Dermis microvascular lymphatic vessel endothelial cell (primary cell): ENCODE data around the gene SH3D21. TPM values are rescaled to one million over a fixed set of nuclear protein-coding genes. Genes with fewer than 3 reads are reported as not detected.
A peak's percentile ranks its signal among the peaks of the same experiment; 100 is the strongest.

Experiments used
- DNase-seq, 2 donors: peaks; one replicate each; pipeline versions ENCODE4 v3.0.0 to v3.0.0-alpha.2; 2010; ENCODE audit warnings: low read depth in 2 of 2
- total RNA-seq: library from RNA; depleted of rRNA; stranded (reverse); fragments of >200 nt; gene quantifications from 2 replicates; pipeline ENCODE4 v1.2.1, GENCODE V29; 2014

Gene SH3D21
- 0.51 and 0.63 TPM in 2 replicates for total RNA-seq

GRCh38 chr1:36306210-36306901, at the start of gene SH3D21:
SH3D21 (plus strand) TSS chr1:36306368; CDS start chr1:36306421, 53 bp downstream.
- peak in 1 of 2 donors; percentile 22 for DNase-seq

GRCh38 chr1:36256558-36257374, 49.4 kb upstream of the SH3D21 start:
- peak in 1 of 2 donors; percentile 23 for DNase-seq

GRCh38 chr1:36257375-36257767, 48.8 kb upstream of the SH3D21 start:
- no peak for DNase-seq

GRCh38 chr1:36258960-36259344, 47.2 kb upstream of the SH3D21 start:
- DNase-seq, result no peak

- DNase-seq, result no peak
These were observed 37.2 kb upstream of the SH3D21 start for GRCh38 chr1:36268981-36269380.

GRCh38 chr1:36269408-36269838, 36.7 kb upstream of the SH3D21 start:
- DNase-seq, result no peak

- DNase-seq, result no peak
These were observed 33.1 kb upstream of the SH3D21 start for GRCh38 chr1:36273024-36273423.

- DNase-seq, result no peak
These were observed 32.0 kb upstream of the SH3D21 start for GRCh38 chr1:36274201-36274600.

- no peak for DNase-seq
These were observed 29.5 kb upstream of the SH3D21 start for GRCh38 chr1:36276688-36277087.

- DNase-seq, result no peak
These were observed 26.9 kb upstream of the SH3D21 start for GRCh38 chr1:36279110-36279788.

GRCh38 chr1:36279789-36280296, 26.3 kb upstream of the SH3D21 start:
- no peak for DNase-seq

GRCh38 chr1:36284061-36284460, 22.1 kb upstream of the SH3D21 start:
- no peak for DNase-seq

GRCh38 chr1:36284517-36284916, 21.7 kb upstream of the SH3D21 start:
- DNase-seq, result no peak

- peak; percentile 83 to 87 for DNase-seq
These were observed 20.6 kb upstream of the SH3D21 start for GRCh38 chr1:36285443-36286101.

- DNase-seq, result no peak
These were observed 19.4 kb upstream of the SH3D21 start for GRCh38 chr1:36286802-36287201.

GRCh38 chr1:36287595-36287994, 18.6 kb upstream of the SH3D21 start:
- DNase-seq, result no peak

- DNase-seq, result no peak
These were observed 10.8 kb upstream of the SH3D21 start for GRCh38 chr1:36295390-36295789.

GRCh38 chr1:36297062-36297461, 9.1 kb upstream of the SH3D21 start:
- DNase-seq, result no peak

- DNase-seq, result no peak
These were observed 7.5 kb upstream of the SH3D21 start for GRCh38 chr1:36298640-36299039.

- DNase-seq, result peak in 1 of 2 donors; percentile 45
These were observed 5.6 kb upstream of the SH3D21 start for GRCh38 chr1:36300526-36300925.

- no peak for DNase-seq
These were observed 4.9 kb upstream of the SH3D21 start for GRCh38 chr1:36301220-36301619.

GRCh38 chr1:36303244-36303643, 2.9 kb upstream of the SH3D21 start:
- DNase-seq, result no peak
